ENCODE results near the gene PP2D1. TPM values are rescaled to one million over a fixed set of nuclear protein-coding genes. Genes with fewer than 3 reads are reported as not detected.

The PP2D1 gene
- total and polyA plus RNA-seq, 9 of the 15 experiments (the other 6 are each of a cell fraction or from before 2014, with no cell fraction given): 0.07 to 0.10 TPM; not detected in 7

GRCh38 chr3:20042331-20042730, 30.3 kb upstream of the PP2D1 start:
- ChIA-PET POLR2A (interaction anchor here (0.6 to 3.0 kb wide), 7 partner anchors 9 to 138 kb away, joined by 3 to 32 read pairs (median 4); no protein-coding TSS in a partner anchor), CTCF (ENCODE audit: low intra/inter-chr PET ratio) (no interaction called here)
- Histone ChIP-seq H3K9me1 (ENCODE audit: control insufficient read depth, insufficient read depth, low read length) (no peaks in the 10 kb centered on the region), H3K27ac (ENCODE audit: extremely low read depth, low read depth, low read length) (no peak overlapping the region), H2AFZ (ENCODE audit: low read depth, low read length) (no peak overlapping the region), H3K9ac (ENCODE audit: insufficient read depth in 1 of 2, low read depth in 2 of 2, low read length in 2 of 2) (no peak overlapping the region), H3K79me2 (ENCODE audit: control insufficient read depth, insufficient read depth, low read length) (peaks cover 38% of the 10 kb centered on the region), H3K4me2 (ENCODE audit: insufficient read depth, low read length) (no peak overlapping the region), H3K4me1 (replicated peaks in 1 of 2; ENCODE audit: control insufficient read depth in 2 of 2, insufficient read depth in 2 of 2, low read length in 2 of 2) (peaks cover 26 to 29% of the 10 kb centered on the region in 2 experiments; a peak in 4 of 5 replicates), H3K27me3 (ENCODE audit: control insufficient read depth in 2 of 2, insufficient read depth in 2 of 2, low read length in 2 of 2) (no peaks in the 10 kb centered on the region), H3K4me3 (no peak overlapping the region), H3K9me3 (replicated peaks; ENCODE audit: control insufficient read depth, insufficient read depth, low read depth, low read length) (no peaks in the 10 kb centered on the region), H4K20me1 (replicated peaks; ENCODE audit: control insufficient read depth, insufficient read depth, low read length) (peaks cover 16% of the 10 kb centered on the region), H3K36me3 (ENCODE audit: control insufficient read depth, insufficient read depth, low read length) (0 out of 3 replicates have a peak, but pooled peaks cover 5% of the 10 kb centered on the region)
- ATAC-seq: no peak
- BruUV-seq (replicated peaks): no TSS peak
- TF ChIP-seq, protein P1, sequence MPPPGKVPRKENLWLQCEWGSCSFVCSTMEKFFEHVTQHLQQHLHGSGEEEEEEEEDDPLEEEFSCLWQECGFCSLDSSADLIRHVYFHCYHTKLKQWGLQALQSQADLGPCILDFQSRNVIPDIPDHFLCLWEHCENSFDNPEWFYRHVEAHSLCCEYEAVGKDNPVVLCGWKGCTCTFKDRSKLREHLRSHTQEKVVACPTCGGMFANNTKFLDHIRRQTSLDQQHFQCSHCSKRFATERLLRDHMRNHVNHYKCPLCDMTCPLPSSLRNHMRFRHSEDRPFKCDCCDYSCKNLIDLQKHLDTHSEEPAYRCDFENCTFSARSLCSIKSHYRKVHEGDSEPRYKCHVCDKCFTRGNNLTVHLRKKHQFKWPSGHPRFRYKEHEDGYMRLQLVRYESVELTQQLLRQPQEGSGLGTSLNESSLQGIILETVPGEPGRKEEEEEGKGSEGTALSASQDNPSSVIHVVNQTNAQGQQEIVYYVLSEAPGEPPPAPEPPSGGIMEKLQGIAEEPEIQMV (tag; conservative IDR thresholded peaks at IDR 0.05; ENCODE audit: low read depth): no peak
- TF ChIP-seq CC2D1A (IDR thresholded peaks at IDR 0.05): no peak
- TF ChIP-seq ZBTB12 (CRISPR knock-in tag; IDR thresholded peaks at IDR 0.05): no peak
- no peak for TF ChIP-seq ZBTB7A (IDR thresholded peaks at IDR 0.05; ENCODE audit: borderline replicate concordance, control insufficient read depth, low read depth, low read length)
- TF ChIP-seq U2AF1 (optimal IDR thresholded peaks at IDR 0.05; ENCODE audit: low read depth, low read length): no peak
- no peak for TF ChIP-seq NBN (IDR thresholded peaks at IDR 0.05; ENCODE audit: low read depth)
- TF ChIP-seq POLR3A (IDR thresholded peaks at IDR 0.05; ENCODE audit: borderline replicate concordance, extremely low read depth, insufficient read depth, insufficient read length): no peak
- TF ChIP-seq FOS (IDR thresholded peaks at IDR 0.05; ENCODE audit: extremely low read depth, insufficient read length): no peak
- TF ChIP-seq, protein P2, sequence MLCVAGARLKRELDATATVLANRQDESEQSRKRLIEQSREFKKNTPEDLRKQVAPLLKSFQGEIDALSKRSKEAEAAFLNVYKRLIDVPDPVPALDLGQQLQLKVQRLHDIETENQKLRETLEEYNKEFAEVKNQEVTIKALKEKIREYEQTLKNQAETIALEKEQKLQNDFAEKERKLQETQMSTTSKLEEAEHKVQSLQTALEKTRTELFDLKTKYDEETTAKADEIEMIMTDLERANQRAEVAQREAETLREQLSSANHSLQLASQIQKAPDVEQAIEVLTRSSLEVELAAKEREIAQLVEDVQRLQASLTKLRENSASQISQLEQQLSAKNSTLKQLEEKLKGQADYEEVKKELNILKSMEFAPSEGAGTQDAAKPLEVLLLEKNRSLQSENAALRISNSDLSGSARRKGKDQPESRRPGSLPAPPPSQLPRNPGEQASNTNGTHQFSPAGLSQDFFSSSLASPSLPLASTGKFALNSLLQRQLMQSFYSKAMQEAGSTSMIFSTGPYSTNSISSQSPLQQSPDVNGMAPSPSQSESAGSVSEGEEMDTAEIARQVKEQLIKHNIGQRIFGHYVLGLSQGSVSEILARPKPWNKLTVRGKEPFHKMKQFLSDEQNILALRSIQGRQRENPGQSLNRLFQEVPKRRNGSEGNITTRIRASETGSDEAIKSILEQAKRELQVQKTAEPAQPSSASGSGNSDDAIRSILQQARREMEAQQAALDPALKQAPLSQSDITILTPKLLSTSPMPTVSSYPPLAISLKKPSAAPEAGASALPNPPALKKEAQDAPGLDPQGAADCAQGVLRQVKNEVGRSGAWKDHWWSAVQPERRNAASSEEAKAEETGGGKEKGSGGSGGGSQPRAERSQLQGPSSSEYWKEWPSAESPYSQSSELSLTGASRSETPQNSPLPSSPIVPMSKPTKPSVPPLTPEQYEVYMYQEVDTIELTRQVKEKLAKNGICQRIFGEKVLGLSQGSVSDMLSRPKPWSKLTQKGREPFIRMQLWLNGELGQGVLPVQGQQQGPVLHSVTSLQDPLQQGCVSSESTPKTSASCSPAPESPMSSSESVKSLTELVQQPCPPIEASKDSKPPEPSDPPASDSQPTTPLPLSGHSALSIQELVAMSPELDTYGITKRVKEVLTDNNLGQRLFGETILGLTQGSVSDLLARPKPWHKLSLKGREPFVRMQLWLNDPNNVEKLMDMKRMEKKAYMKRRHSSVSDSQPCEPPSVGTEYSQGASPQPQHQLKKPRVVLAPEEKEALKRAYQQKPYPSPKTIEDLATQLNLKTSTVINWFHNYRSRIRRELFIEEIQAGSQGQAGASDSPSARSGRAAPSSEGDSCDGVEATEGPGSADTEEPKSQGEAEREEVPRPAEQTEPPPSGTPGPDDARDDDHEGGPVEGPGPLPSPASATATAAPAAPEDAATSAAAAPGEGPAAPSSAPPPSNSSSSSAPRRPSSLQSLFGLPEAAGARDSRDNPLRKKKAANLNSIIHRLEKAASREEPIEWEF (CRISPR knock-in tag; IDR thresholded peaks at IDR 0.05): no peak
- TF ChIP-seq ILF3 (IDR thresholded peaks at IDR 0.05; ENCODE audit: borderline replicate concordance): no peak
- no peak for TF ChIP-seq ZNF507 (tag; conservative IDR thresholded peaks at IDR 0.05)
- no peak for TF ChIP-seq SMAD3 (CRISPR knock-in tag; conservative IDR thresholded peaks at IDR 0.05)
- no peak for DNase-seq (ENCODE audit: extremely low read depth in 1 of 4, low spot score in 3 of 4)
- FAIRE-seq: no peak
- in situ Hi-C loops (cut with MboI) (loop anchor here (5.0 kb wide), 1 partner anchor 95 kb away; the partner anchor contains the start of gene RAB5A), intact Hi-C loops (cut with micrococcal nuclease) (loop anchor here (10.0 kb wide), 1 partner anchor 282 kb away; no protein-coding TSS in a partner anchor)
- WGBS (ENCODE audit: insufficient coverage, low coverage, missing lambda C conversion rate): 20% methylated on average over 5 of the region's 5 CpGs

Measured in K562 (cell line).